ENCODE data around the gene CSMD2.

CSMD2 gene

GRCh38 chr1:34066981-34067603 is 97.9 kb downstream of the CSMD2 start:
- no peak for FAIRE-seq
- TF ChIP-seq CTCF (IDR thresholded peaks at IDR 0.05; ENCODE audit: insufficient read depth, missing control alignments) = no peak
- no peak for DNase-seq (ENCODE audit: insufficient read length, low spot score)

GRCh38 chr1:34066166-34066565 is 98.9 kb downstream of the CSMD2 start:
- no peak for DNase-seq (ENCODE audit: insufficient read length, low spot score)
- no peak for TF ChIP-seq CTCF (IDR thresholded peaks at IDR 0.05; ENCODE audit: insufficient read depth, missing control alignments)
- no peak for FAIRE-seq

GRCh38 chr1:34065498-34065897 is 99.5 kb downstream of the CSMD2 start:
- FAIRE-seq (no peak), DNase-seq (ENCODE audit: insufficient read length, low spot score) (no peak)
- no peak for TF ChIP-seq CTCF (IDR thresholded peaks at IDR 0.05; ENCODE audit: insufficient read depth, missing control alignments)

GRCh38 chr1:34060901-34061415 is 104.1 kb downstream of the CSMD2 start:
- no peak for TF ChIP-seq CTCF (IDR thresholded peaks at IDR 0.05; ENCODE audit: insufficient read depth, missing control alignments)
- DNase-seq (ENCODE audit: insufficient read length, low spot score) = no peak

GRCh38 chr1:34060187-34060730 is 104.8 kb downstream of the CSMD2 start:
- no peak for TF ChIP-seq CTCF (IDR thresholded peaks at IDR 0.05; ENCODE audit: insufficient read depth, missing control alignments)
- DNase-seq (ENCODE audit: insufficient read length, low spot score) = no peak
- no peak for FAIRE-seq

More at GRCh38 chr1:34060901-34061415, 104.1 kb downstream of the CSMD2 start:
- FAIRE-seq = no peak

GRCh38 chr1:34057347-34058130 is 107.5 kb downstream of the CSMD2 start:
- FAIRE-seq (no peak), DNase-seq (ENCODE audit: insufficient read length, low spot score) (no peak)
- TF ChIP-seq CTCF (IDR thresholded peaks at IDR 0.05; ENCODE audit: insufficient read depth, missing control alignments) = no peak
